Spleen (tissue), 13 donors: ENCODE measurements around the gene LMBRD2. TPM values are rescaled to one million over a fixed set of nuclear protein-coding genes. Genes with fewer than 3 reads are reported as not detected.
"Not testable (repeated sequence)": the region's sequence is repeated elsewhere in the genome, so short reads cannot be mapped to it uniquely, and the experiment has no call there.

Experiments
- DNase-seq: peaks from one replicate; pipeline ENCODE4 v3.0.0-alpha.2; 2020
- H3K27ac ChIP-seq, 8 donors: fragments of 200-600 bp; sonication (generic) in 7 of 8; 1 replicate in 4 of 8; 2 replicates in 4 of 8; pipeline versions ENCODE4 v1.5.0 to v1.8.0; 2016 to 2021; ENCODE audit warnings: inconsistent platforms in 4 of 8, mild to moderate bottlenecking in 4 of 8, moderate library complexity in 1 of 8
- H3K27me3 ChIP-seq, 7 donors: fragments of 200-600 bp; sonication (generic) in 6 of 7; replicated peaks in 1 of 7; 1 replicate in 4 of 7; 2 replicates in 3 of 7; pipeline versions ENCODE4 v1.5.0 to v1.8.0; 2016 to 2021; ENCODE audit warnings: inconsistent platforms in 3 of 7, mild to moderate bottlenecking in 1 of 7
- H3K36me3 ChIP-seq, 6 donors: fragments of 200-600 bp; sonication (generic) in 5 of 6; 1 replicate in 4 of 6; 2 replicates in 2 of 6; pipeline versions ENCODE4 v1.5.0 to v1.8.0; 2016 to 2021; ENCODE audit warnings: inconsistent platforms in 2 of 6
- H3K4me1 ChIP-seq, 6 donors: fragments of 200-600 bp; sonication (generic) in 5 of 6; 1 replicate in 3 of 6; 2 replicates in 3 of 6; pipeline versions ENCODE4 v1.5.0 to v1.8.0; 2016 to 2021; ENCODE audit warnings: inconsistent platforms in 3 of 6
- H3K4me3 ChIP-seq, 8 donors: fragments of 200-600 bp; sonication (generic) in 7 of 8; 1 replicate in 4 of 8; 2 replicates in 4 of 8; pipeline versions ENCODE4 v1.5.0 to v1.8.0; 2016 to 2021; ENCODE audit warnings: inconsistent platforms in 4 of 8, mild to moderate bottlenecking in 4 of 8, moderate library complexity in 2 of 8
- H3K9me3 ChIP-seq, 8 donors: fragments of 200-600 bp; sonication (generic) in 7 of 8; 1 replicate in 4 of 8; 2 replicates in 4 of 8; pipeline versions ENCODE4 v1.5.0 to v1.8.0; 2016 to 2021; ENCODE audit warnings: inconsistent platforms in 4 of 8
- POLR2A ChIP-seq, 3 donors: fragments of 450-650 bp; IDR thresholded peaks; one replicate each; pipeline ENCODE4 v1.5.1; 2017; ENCODE audit warnings: antibody characterized with exemption in 3 of 3, mild to moderate bottlenecking in 1 of 3
- POLR2AphosphoS5 ChIP-seq, 3 donors: sonication (generic); formaldehyde crosslinking; IDR thresholded peaks; one replicate each; pipeline ENCODE4 v1.5.1; 2017; ENCODE audit warnings: antibody characterized with exemption in 3 of 3
- WGBS, 5 donors: extraction: QIAGEN DNeasy Blood & Tissue Kit in 3 of 5; methylation state at CpG; one replicate each; pipeline versions ENCODE4 v1.1.5 to v1.1.7; 2013 to 2018; 5-methylcytosine and 5-hydroxymethylcytosine counted together
- intact Hi-C: fragments of 100-400 bp; cut with DNase I; formaldehyde crosslinking; loops from one replicate; pipeline ENCODE4 v1.15.0; 2023; ENCODE audit warnings: low total_unique reads
- long read RNA-seq, 2 donors: transcript quantifications; one replicate each; lab custom pipeline, GENCODE V29; 2026
- polyA plus RNA-seq, 3 donors: library from polyadenylated mRNA; stranded (reverse); fragments of 200-250 nt; gene quantifications; one replicate each; pipeline ENCODE4 v1.2.1, GENCODE V29; 2013
- total RNA-seq, 7 donors: library from RNA; depleted of rRNA in 3 of 7; stranded (reverse); fragments of >200 nt in 3 of 7; fragmentation: NEBNext Ultra II Directional in 4 of 7; extraction: Animal tissue kit (Norgen Biotek cat#: 25700) in 4 of 7; gene quantifications; one replicate each; pipeline versions ENCODE4 v1.1.0 to v1.2.1, GENCODE V29; 2016 to 2021
- TF ChIP-seq, protein P1 (sequence below), 11 experiments: fragments of 200-600 bp in 7 of 11; fragments of 450-650 bp in 4 of 11; sonication (generic) in 4 of 11; IDR thresholded peaks in 8 of 11; conservative IDR thresholded peaks in 3 of 11; 1 replicate in 7 of 11; 2 replicates in 4 of 11; pipeline versions ENCODE4 v1.4.0 to v1.8.0; 2016 to 2021; ENCODE audit warnings: antibody characterized with exemption in 11 of 11, inconsistent platforms in 4 of 11, mild to moderate bottlenecking in 1 of 11
- donor health status: healthy with polysubstance abuse.
- donor health status: DM: no; HTN: no; CAD: no; lungs with moderate emphysema.
- donor health status: DM: no; HTN: no; CAD: no.
- donor health status: Bipolar disorder and iron deficiency.
- donor health status: healthy.
- donor health status: DM: no; HTN: no; CAD: no.
- donor health status: DM: yes; HTN: yes; CAD: no.

Gene LMBRD2
- total RNA-seq (10 to 100 TPM; 11.5 to 19.5 (median 13.3) TPM), polyA plus RNA-seq (1 to 10 TPM; 1.4 to 2.2 (median 2.1) TPM)
- long read RNA-seq, donor 1, full-length matches to known transcripts: 1 of 1 reads
- long read RNA-seq, donor 1, partial matches to known transcripts: 0 of 1 reads
- long read RNA-seq, donor 1, other reads (novel, unspliced or antisense): 0 of 1 reads
- long read RNA-seq, donor 2, full-length matches to known transcripts: 2 of 2 reads
- long read RNA-seq, donor 2, partial matches to known transcripts: 0 of 2 reads
- long read RNA-seq, donor 2, other reads (novel, unspliced or antisense): 0 of 2 reads

DNA sequence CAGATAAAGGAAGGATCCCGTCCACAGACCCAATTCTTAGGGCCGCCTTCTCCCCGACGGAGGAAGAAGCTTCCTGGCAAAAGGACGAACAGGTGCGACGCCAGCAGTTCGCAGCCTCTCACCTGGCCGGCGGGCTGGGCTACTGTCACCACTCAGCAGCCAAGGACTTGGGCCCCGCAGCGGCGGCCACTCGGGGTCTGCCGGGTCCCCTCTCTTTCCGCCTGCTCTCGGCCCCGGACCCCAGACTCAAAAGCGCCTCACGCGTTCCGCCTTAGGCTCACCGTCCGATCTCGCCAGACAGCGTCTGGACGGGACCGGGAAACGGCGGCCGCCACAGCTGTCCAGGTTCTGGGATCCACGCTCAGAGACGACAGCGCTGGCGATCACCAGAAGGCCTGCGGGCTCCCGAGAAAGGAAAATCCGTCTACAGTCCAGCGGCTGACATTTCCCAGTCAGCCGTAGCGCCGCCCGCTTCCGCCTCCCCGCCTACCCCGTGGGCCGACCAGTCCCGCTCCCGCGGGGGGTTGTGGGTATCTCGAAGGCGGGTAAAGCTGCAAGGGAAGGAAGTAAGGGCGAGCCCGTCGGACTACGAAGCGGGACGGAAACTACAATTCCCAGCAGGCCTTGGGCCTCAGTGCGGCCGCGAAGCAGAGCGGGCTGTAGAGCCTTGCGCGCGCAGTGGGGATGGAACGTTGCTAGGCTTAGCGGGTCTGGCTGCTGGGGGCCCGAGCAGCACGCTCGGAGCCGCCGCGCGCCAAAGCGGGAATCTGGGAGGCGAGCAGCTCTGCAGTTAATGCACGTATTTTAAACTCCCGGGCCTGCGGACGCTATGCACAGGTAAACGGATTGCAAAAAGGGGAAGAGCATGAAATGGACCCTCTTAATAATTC is at the start of gene LMBRD2, which contains the start of gene SKP2:
LMBRD2 (minus strand) TSS at position 454 of the 890 bp plus-strand sequence. CDS start 8,538 bp downstream, outside the sequence.
SKP2 (plus strand) TSS at position 678 of the 890 bp plus-strand sequence; CDS start at position 830, 152 bp downstream.
- peaks cover 17 to 91% (median 48%) of the 10 kb centered on the region in 6 donors for H3K4me1 ChIP-seq
- no peaks in the 10 kb centered on the region for H3K9me3 ChIP-seq
- TF ChIP-seq POLR2A (IDR thresholded peaks at IDR 0.05) (no peak), POLR2AphosphoS5 (IDR thresholded peaks at IDR 0.05) (peak; percentile 90 to 97 (median 93))
- TF ChIP-seq, protein P1, sequence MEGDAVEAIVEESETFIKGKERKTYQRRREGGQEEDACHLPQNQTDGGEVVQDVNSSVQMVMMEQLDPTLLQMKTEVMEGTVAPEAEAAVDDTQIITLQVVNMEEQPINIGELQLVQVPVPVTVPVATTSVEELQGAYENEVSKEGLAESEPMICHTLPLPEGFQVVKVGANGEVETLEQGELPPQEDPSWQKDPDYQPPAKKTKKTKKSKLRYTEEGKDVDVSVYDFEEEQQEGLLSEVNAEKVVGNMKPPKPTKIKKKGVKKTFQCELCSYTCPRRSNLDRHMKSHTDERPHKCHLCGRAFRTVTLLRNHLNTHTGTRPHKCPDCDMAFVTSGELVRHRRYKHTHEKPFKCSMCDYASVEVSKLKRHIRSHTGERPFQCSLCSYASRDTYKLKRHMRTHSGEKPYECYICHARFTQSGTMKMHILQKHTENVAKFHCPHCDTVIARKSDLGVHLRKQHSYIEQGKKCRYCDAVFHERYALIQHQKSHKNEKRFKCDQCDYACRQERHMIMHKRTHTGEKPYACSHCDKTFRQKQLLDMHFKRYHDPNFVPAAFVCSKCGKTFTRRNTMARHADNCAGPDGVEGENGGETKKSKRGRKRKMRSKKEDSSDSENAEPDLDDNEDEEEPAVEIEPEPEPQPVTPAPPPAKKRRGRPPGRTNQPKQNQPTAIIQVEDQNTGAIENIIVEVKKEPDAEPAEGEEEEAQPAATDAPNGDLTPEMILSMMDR (IDR thresholded peaks at IDR 0.05 in 8 of 11, conservative IDR thresholded peaks at IDR 0.05 in 3 of 11): peak in 3 of 11 experiments; percentile 18 to 31 (median 30)
- peak within 1 kb of the TSS; percentile 73 to 90 (median 88) for H3K27ac ChIP-seq
- no peaks in the 10 kb centered on the region for H3K27me3 ChIP-seq
- H3K4me3 ChIP-seq: peak within 1 kb of the TSS; percentile 74 to 98 (median 87)
- 0 to 1% (median 0%) methylated on average over 38 to 81 of the region's 81 CpGs for WGBS, 5 donors
- intact Hi-C loops: loop anchor here (10.0 kb wide), 1 partner anchor 83 kb away; no protein-coding TSS in a partner anchor
- DNase-seq: peak; percentile 100
- H3K36me3 ChIP-seq: peaks cover 0 to 33% (median 8%) of the 10 kb centered on the region in 6 donors

DNA sequence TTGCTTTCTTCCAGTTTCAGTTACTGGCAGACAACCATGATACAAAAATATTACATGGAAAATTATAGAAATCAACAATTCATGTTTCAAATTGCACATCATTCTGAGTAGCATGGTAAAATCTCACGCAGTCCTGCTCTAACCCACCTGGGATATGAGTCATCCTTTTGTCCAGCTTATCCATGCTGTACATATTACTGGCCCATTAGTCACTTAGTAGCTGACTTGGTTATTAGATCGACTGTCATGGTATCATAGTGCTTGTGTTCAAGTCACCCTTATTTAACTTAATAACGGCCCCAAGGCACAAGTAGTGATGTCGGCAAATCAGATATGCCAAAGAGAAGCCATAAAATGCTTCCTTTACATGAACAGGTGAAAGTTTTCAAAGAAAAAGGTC is 48.8 kb upstream of the LMBRD2 start:
- intact Hi-C loops: no loop called here
- H3K4me3 ChIP-seq: no peak overlapping the region
- H3K27ac ChIP-seq: no peak overlapping the region
- no peaks in the 10 kb centered on the region for H3K4me1 ChIP-seq
- TF ChIP-seq POLR2A (IDR thresholded peaks at IDR 0.05) (no peak), POLR2AphosphoS5 (IDR thresholded peaks at IDR 0.05) (no peak)
- TF ChIP-seq, protein P1 (IDR thresholded peaks at IDR 0.05 in 8 of 11, conservative IDR thresholded peaks at IDR 0.05 in 3 of 11): no peak
- H3K36me3 ChIP-seq: peaks cover 0 to 88% (median 31%) of the 10 kb centered on the region in 6 donors
- no peak for DNase-seq
- no peaks in the 10 kb centered on the region for H3K27me3 ChIP-seq
- WGBS, 5 donors: 94 to 98% (median 95%) methylated on average over 4 of the region's 4 CpGs
- no peaks in the 10 kb centered on the region for H3K9me3 ChIP-seq

DNA sequence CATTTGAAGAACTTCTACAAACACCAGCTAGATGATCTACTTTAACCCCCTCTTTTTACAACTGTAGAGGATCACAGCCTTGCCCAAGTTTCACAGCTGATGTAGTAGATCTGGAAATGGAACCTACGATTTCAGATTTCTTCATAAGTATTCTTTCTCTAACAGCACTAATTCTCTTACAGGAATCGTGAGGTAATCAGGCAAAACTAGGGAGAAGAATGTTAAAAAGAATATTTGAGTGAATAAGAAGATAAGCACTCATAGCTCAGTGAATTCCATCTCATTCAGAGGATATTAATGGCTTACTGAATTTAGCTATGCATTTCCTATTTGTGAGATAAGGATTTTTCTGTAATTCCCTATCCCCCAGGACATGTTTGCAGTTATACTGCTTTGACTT is 47.9 kb upstream of the LMBRD2 start:
- peaks cover 0 to 88% (median 32%) of the 10 kb centered on the region in 6 donors for H3K36me3 ChIP-seq
- WGBS, 5 donors: 69 to 91% (median 87%) methylated on average over 2 of the region's 2 CpGs

DNA sequence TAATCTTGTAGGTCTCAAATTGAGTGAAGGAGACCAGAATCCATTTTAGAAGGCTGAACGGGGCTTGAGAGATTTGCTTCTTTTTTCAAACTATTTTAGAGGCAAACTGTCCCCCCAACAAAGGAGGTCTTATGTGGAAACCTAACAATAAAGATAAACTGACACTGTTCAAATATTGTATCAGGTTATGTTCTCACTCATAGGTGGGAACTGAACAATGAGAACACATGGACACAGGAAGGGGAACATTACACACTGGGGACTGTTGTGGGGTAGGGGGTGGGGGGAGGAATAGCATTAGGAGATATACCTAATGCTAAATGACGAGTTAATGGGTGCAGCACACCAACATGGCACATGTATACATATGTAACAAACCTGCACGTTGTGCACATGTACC is 47.1 kb upstream of the LMBRD2 start:
- H3K4me3 ChIP-seq, H3K4me1 ChIP-seq, DNase-seq, H3K27me3 ChIP-seq, intact Hi-C loops, H3K27ac ChIP-seq, H3K9me3 ChIP-seq: not testable (repeated sequence)
- 84 to 99% (median 88%) methylated on average over 2 to 3 of the region's 3 CpGs for WGBS, 5 donors
- H3K36me3 ChIP-seq: peaks cover 0 to 88% (median 32%) of the 10 kb centered on the region in 6 donors

More for the DNA sequence above, 47.9 kb upstream of the LMBRD2 start:
- TF ChIP-seq, protein P1 (IDR thresholded peaks at IDR 0.05 in 8 of 11, conservative IDR thresholded peaks at IDR 0.05 in 3 of 11): no peak
- no peak for TF ChIP-seq POLR2AphosphoS5 (IDR thresholded peaks at IDR 0.05)
- TF ChIP-seq POLR2A (IDR thresholded peaks at IDR 0.05): no peak
- no peaks in the 10 kb centered on the region for H3K27me3 ChIP-seq
- no peak overlapping the region for H3K4me3 ChIP-seq
- H3K4me1 ChIP-seq: no peaks in the 10 kb centered on the region
- H3K9me3 ChIP-seq: no peaks in the 10 kb centered on the region
- no peak for DNase-seq
- intact Hi-C loops: no loop called here
- no peak overlapping the region for H3K27ac ChIP-seq
